HG03432 (cell line): ENCODE results near the gene CAMK2D.

Experiments used
- ATAC-seq: cut with Tn5 transposase; IDR thresholded peaks from one replicate; pipeline ENCODE4 v1.9.1; 2021; ENCODE audit warnings: mild to moderate bottlenecking, moderate library complexity; ENCODE audit not compliant: unreplicated experiment

CAMK2D gene

GRCh38 chr4:113407409-113407808 is 354.1 kb downstream of the CAMK2D start:
- ATAC-seq, result no peak

DNA sequence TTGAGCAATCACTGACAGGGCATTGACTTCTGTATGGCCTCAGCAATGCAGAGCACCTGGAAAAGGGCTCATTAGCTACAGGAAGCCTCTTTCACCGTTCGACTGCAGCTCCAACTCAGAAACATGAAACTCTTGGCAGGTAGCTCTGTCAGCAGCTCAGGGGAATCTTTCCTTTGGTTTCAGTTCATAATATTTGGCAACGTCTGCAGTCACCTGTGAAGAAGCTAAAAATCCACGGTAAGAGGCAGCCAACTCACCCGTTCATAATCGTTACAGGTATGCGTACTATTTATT is 354.9 kb downstream of the CAMK2D start:
- ATAC-seq, result no peak

- ATAC-seq, result no peak
Observed at GRCh38 chr4:113405874-113406722, 355.4 kb downstream of the CAMK2D start.

GRCh38 chr4:113404841-113405240 is 356.7 kb downstream of the CAMK2D start:
- no peak for ATAC-seq

DNA sequence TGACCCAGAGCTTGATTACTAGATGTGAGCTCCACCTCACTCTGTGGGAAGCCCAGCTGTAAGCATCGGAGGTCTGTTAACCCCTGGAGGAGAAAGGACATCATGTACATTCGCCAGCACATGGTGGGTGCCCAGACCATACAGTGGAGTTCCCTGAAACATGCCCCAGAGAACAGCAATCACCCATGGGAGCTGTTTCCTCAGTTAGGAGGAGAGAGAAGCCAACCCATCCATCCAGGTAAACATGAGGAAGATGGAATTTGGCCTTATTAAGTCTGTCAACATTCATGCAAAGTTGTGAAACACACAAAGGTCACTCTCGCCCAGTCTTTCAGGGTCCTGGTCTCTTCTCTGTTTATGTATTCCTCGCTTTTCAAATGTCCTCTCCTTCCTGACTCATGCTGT is 357.4 kb downstream of the CAMK2D start:
- ATAC-seq, result no peak
